ENCODE measurements around the gene TNFAIP1.

The TNFAIP1 gene

DNA sequence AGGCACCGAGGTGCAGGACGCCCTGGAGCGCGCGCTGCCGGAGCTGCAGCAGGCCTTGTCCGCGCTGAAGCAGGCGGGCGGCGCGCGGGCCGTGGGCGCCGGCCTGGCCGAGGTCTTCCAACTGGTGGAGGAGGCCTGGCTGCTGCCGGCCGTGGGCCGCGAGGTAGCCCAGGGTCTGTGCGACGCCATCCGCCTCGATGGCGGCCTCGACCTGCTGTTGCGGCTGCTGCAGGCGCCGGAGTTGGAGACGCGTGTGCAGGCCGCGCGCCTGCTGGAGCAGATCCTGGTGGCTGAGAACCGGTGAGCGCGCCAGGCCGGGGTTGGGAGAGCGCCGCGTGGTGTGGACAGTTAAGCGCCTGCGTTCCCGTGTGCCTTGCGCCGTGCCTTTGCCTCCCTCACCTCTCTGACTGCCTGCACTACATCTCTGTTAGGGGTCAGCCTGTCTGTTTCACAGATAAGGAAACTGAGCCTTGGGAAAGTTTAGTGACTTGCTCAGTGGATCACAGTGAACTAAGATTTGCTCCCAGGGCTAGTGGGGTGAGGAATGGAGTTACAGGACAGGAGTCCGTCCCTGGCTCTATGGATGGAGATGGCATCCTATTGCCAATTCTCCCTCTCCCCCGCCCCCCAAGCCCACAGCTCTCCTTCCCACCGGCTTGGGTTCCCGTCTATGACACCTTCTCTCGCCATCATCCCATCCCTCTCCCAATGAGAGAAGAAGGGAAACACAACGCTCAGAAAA is 36.8 kb downstream of the TNFAIP1 start:
- DNase-seq = peak; percentile 46

DNA sequence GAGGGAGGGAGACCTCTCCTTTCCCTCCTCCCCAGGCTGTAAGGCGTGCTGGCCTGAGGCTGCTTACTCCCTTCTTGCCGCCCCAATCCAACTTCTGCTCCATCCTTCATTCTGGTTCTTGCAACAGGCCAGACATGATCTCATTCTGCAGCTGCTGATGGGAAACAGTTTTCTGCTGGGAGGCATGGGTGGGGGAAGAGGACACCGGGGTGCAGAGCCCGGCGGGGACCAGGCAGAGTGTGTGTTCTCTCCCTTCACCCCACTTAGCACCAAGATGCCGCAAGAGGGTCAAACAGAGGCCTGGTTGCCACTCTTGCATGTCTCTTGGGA is 37.3 kb downstream of the TNFAIP1 start:
- DNase-seq = no peak

DNA sequence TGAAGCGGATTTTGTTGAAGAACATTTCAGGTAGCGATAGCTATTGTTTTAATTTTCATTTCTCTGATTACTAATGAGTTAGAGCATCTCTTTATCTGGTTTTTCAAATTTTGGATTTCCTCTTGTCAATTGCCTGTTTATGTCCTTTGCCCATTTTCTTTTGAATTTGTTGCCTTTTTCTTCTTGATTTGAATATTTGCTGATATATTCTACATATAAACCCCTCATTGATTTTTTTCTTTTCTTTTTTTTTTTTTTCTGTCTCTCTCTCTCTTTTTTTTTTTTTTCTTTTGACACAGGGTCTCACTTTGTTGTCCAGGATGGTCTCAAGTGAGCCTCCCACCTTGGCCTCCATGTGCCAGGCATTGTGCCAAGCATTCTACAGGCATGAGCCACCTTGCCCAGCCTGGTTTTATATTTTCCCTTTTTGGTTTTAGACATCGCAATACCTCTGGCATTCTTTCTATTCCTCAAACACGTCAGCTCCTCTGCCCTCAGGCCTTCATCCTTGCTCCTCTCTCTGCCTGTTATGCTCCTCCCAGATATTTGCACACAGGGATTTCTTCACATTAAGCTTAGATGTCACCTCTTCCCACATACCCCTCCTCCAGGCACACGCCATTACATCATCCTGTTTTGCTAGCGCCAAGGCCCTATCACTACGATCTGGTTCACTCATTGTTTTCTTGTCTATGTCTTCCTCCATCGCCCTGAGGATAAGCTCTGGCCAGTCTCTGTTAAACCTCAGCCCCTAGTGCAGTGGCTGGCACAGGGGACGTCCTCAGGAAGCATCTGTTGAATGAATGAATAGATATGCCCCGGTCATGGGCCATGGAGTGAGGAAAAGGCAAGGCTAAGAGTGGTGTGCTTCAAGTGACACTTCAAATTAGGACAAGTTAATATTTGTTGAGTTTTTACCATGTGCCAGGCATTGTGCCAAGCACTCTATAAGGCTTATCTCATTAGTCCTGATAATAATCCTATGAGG is 44.5 kb downstream of the TNFAIP1 start:
- DNase-seq = peak; percentile 99

DNA sequence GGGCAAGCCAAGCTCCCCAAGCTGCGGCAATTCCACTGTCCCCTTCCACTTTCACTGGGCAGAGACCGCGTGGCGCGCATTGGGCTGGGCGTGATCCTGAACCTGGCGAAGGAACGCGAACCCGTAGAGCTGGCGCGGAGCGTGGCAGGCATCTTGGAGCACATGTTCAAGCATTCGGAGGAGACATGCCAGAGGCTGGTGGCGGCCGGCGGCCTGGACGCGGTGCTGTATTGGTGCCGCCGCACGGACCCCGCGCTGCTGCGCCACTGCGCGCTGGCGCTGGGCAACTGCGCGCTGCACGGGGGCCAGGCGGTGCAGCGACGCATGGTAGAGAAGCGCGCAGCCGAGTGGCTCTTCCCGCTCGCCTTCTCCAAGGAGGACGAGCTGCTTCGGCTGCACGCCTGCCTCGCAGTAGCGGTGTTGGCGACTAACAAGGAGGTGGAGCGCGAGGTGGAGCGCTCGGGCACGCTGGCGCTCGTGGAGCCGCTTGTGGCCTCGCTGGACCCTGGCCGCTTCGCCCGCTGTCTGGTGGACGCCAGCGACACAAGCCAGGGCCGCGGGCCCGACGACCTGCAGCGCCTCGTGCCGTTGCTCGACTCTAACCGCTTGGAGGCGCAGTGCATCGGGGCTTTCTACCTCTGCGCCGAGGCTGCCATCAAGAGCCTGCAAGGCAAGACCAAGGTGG is 45.7 kb downstream of the TNFAIP1 start:
- no peak for DNase-seq

DNA sequence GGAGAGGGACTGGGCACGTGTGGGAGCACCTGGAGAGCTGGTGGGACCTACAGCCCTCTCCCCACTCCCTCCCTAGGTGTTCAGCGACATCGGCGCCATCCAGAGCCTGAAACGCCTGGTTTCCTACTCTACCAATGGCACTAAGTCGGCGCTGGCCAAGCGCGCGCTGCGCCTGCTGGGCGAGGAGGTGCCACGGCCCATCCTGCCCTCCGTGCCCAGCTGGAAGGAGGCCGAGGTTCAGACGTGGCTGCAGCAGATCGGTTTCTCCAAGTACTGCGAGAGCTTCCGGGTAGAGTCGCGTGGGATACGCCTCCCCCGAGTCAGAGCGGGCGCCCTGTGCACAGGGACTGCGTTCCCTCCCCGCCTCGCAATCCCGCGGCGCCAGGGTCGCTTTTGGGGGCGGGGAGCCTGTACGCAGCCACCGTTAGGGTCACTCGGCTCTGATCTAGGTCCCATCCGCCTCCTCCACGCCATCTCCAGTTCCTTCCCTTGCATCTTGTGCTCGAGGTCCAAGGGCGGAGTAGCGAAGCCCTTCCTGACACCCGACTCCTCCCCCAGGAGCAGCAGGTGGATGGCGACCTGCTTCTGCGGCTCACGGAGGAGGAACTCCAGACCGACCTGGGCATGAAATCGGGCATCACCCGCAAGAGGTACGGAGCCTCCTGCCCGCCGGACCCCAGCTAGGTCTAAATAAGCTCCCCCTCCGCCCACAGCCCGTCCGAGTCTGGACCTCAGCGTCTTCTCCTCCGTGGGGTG is 48.9 kb downstream of the TNFAIP1 start:
- no peak for DNase-seq

DNA sequence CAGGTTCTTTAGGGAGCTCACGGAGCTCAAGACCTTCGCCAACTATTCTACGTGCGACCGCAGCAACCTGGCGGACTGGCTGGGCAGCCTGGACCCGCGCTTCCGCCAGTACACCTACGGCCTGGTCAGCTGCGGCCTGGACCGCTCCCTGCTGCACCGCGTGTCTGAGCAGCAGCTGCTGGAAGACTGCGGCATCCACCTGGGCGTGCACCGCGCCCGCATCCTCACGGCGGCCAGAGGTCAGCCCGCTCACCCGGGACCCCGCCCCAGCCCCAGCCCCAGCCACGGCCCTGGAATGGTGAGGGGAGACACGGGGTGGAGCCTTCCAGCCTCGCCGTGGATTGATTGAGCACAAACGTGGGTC is 49.5 kb downstream of the TNFAIP1 start:
- DNase-seq = no peak

DNA sequence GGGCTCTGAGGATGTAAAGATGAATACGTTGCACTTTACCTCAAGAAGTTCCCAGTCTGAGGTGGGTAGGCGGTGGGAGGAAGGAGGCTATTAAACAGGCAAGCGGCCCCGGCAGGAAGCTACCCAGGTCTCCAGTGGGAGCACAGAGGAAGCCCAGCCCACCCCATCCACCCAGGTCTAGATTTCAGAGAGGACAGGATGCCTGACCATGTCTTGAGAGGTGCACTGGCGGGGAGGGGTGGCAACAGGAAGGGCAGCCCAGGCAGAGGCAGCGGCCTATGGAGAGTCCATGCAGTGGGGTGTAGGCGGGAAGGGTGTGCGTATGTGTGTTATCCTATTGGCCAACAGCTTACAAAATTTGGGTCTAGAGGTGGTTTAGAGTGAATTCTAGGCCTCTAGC is 49.8 kb downstream of the TNFAIP1 start:
- no peak for DNase-seq

DNA sequence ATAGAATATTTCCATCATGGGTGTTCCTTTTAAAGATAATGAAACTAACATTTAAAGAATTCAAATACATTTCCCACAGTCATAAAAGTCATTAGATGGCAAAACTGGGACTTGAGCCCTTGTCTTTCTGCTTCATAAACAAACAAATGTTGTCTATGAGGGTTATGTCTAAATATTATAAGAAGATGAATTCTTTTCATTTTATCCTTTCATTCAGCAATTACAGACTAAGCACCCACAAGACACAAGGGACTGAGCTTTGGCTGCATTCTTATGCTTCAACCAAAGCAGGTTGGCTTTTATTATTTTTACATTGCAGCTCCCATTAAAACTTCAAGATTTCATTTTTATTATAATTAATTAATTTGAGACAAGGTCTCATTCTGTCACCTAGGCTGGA is 50.8 kb downstream of the TNFAIP1 start:
- DNase-seq = no peak

DNA sequence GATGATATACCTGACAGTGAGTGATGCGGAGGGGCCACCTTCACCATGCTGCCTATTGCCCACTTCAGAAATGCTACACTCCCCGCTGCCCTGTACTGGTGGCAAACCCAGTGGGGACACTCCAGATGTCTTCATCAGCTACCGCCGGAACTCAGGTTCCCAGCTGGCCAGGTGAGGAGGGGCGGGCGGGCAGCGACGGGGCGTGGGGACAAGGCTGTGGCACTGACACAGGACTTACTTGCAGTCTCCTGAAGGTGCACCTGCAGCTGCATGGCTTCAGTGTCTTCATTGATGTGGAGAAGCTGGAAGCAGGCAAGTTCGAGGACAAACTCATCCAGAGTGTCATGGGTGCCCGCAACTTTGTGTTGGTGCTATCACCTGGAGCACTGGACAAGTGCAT is 52.5 kb downstream of the TNFAIP1 start:
- DNase-seq = no peak

DNA sequence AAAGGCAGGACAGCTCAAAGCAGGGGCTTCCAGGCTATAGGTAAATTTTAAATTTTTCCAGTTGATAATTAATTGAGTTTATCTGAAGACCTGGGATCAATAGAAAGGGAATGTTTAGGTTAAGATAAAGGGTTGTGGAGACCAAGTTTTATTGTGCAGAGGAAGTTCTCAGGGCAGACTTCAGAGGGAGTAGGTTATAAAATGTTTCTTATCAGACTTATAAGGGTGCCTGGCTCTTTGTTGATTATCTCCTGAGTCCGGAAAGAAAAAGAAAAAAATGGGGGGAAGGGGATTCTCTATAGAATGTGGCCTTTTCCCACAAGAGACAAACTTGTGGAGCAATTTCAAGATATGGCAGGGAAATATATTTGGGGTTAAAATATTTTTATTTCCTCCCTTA is 54.6 kb downstream of the TNFAIP1 start:
- DNase-seq = no peak

DNA sequence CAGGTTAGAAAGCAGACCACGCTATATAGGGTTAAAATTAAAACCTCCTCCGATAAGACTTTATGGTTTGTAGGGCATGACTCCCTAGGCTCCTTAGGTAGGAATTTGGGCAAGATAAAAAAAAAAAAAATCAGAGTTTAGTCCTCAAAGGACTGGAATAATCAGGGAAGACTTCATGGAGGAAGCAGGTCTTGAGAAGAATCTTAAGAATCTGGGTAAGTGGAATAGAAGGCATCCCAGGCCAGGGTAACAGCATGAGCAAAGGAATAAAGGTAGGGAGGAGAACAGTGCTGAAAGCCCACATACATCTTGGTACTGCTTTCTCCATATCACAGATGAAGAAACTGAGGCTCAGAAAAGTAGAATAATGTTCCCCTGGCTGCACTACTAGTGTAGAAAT is 55.0 kb downstream of the TNFAIP1 start:
- no peak for DNase-seq

DNA sequence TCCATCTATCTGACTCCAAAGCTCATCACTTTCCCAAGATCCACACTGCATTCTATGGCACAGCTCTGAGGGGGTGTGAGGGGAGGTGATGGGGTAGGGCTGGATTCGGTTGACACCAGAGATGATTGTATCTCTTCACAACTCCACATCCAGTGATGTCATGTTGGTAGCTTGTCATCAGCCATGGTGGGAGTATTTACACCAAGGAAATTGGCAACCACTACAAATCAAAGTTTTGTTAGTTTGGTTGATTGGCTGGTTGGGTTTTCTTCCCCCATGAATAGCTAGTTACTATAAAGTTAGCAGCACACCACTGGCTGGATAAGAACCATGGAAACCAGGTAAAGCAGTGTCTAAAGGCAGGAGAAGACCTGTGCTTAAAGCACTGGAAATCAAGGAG is 55.4 kb downstream of the TNFAIP1 start:
- no peak for DNase-seq

DNA sequence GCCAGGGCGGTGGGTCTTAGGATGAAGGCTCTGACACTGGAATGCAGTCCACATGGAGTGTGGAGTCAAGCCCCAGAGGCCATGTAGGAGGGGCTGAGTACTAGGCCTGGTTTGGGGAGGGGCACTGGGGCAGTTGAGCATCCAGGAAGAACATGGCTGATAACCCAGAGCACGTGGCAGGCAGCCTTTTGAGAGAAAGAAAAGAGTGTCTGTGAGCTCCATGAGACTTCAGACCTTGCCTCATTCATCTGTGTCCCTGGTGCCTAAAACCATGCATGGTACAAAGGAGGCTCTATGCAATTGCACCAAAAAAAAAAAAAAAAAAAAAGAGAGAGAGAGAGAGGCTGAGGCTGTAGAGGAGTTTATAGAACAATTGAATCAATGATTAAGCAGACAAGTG is 55.8 kb downstream of the TNFAIP1 start:
- DNase-seq = no peak

DNA sequence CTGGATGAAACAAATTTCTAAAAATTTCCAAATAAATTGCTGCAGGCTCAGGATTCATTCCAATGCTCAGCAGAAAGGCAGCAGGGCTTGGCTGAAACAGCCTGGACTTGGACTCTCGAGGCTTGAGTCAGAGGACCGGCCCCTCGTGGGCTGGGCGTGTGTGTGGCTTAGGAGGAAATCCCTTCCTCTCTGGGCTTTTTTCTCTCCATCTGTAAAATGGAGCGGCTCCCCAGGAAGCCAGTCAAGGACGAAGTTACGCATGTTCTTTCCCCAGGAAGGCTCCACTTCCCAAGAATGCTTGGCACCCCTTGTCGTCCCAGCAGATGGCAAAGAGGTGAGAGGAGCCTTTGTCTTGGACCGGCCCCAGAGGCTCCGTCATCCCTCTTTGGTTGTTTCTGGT is 56.9 kb downstream of the TNFAIP1 start:
- DNase-seq = no peak

DNA sequence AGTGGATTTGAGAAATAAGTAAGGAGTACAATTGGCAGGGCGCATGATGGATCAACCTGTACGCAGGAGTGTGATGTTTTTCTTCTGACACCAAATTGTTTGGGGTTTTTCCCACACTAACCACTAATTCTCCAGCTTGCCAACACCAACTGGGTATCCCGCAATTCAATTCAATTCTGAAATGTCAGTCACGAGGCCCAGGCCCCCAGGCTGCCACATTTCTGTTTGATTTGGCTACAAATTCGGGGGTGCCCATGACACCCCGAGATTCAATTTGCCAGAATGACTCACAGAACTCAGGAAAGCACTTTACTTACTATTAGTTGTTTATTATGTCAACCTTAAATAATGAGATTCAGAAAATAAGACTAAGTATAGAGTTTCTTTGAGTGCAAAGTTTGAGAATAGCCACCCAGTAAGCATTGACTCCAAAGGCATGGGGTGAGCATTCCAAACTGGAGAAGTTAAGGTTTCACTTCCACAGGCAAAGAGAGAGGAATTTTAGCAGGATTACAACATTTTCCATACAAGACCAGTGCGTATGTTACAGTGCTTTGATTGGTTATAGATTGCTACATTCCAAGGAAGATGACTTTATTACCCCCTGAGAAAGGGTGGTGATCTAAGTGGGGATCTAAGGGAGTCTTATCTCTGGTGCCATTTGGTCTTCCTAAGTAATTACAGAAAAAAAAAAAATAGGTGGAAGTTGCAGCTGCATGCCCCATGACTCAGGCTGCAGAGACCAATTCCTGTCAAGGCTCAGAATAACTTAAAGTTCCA is 59.0 kb downstream of the TNFAIP1 start:
- peak; percentile 78 for DNase-seq

DNA sequence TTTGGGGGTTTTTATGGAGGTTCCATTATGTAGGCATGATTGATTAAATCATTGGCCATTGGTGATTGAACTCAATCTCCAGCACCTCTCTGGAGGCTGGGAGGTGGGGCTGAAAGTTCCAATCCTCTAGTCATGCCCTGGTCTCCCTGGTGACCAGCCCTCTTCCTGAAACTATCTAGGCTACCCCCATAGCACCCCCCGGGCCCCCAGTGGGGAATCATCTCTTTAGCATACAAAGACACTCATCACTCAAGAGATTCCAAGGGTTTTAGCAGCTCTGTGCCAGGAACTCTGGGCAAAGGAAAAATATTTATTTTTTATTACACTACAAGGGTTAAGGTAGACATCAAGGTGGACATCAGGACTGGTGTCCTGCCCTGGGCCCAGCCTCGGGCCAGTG is 59.9 kb downstream of the TNFAIP1 start:
- DNase-seq = no peak

DNA sequence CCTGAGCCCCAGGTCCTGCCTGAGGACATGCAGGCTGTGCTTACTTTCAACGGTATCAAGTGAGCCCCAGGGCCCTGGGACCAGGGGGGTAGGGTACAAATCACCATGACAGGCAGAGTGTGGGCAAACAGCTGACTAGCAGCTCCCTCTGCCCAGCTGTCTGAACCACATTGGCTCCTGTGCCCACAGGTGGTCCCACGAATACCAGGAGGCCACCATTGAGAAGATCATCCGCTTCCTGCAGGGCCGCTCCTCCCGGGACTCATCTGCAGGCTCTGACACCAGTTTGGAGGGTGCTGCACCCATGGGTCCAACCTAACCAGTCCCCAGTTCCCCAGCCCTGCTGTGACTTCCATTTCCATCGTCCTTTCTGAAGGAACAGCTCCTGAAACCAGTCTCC is 60.4 kb downstream of the TNFAIP1 start:
- DNase-seq = no peak
